K562 (cell line): ENCODE measurements around the gene ARHGEF9. TPM values are rescaled to one million over a fixed set of nuclear protein-coding genes. Genes with fewer than 3 reads are reported as not detected.

Source experiments
- ATAC-seq: fragments of 200-7000 bp; cut with Tn5 transposase; 3 replicates; pipeline ENCODE4 v1.9.1; 2020; ENCODE audit warnings: moderate library complexity
- BruUV-seq: library from RNA; stranded (reverse); fragments of 400-500 nt; replicated peaks from 2 replicates; lab custom pipeline; 2021; lab: Mats Ljungman, UMichigan
- CTCF ChIA-PET: fragments of 300-600 bp; formaldehyde crosslinking; extraction: SDS; loops from one replicate; lab custom pipeline; 2021; ENCODE audit warnings: low intra/inter-chr PET ratio; lab: Yijun Ruan, JAX
- POLR2A ChIA-PET: fragments of 300-600, 350-650 bp; sonication (Branson Sonifier 250); formaldehyde crosslinking; extraction: SDS; loops from one replicate; lab custom pipeline; 2021; ENCODE audit warnings: antibody characterized with exemption, inconsistent platforms; lab: Yijun Ruan, JAX
- DNase-seq, 4 experiments: peaks; one replicate each; pipeline versions ENCODE4 v3.0.0 to v3.0.0-alpha.2; 2011 to 2018; ENCODE audit warnings: low spot score in 3 of 4, mixed read lengths in 3 of 4; ENCODE audit errors: extremely low read depth in 1 of 4
- FAIRE-seq: peaks from 2 replicates; lab custom pipeline; 2011; peaks lifted over from hg19 to GRCh38; lab: Jason Lieb, UNC
- H2AFZ ChIP-seq: 2 replicates; pipeline ENCODE4 v1.6.0; 2011; ENCODE audit warnings: low read depth, low read length, control low read depth, inconsistent platforms
- H3K27ac ChIP-seq: fragments of 200-600 bp; 3 replicates; pipeline ENCODE4 v1.8.0; 2011; ENCODE audit warnings: low read depth, mild to moderate bottlenecking, control low read depth, inconsistent platforms, low read length, moderate library complexity, mixed read lengths; ENCODE audit errors: extremely low read depth
- H3K27me3 ChIP-seq, 2 experiments: fragments of 300-600 bp in 1 of 2; 2 replicates in 1 of 2; 3 replicates in 1 of 2; pipeline versions ENCODE4 v1.6.0 to v1.8.0; 2011; ENCODE audit warnings: inconsistent platforms in 2 of 2, low read length in 2 of 2, mild to moderate bottlenecking in 1 of 2, mixed read lengths in 1 of 2, moderate library complexity in 1 of 2; ENCODE audit not compliant: control insufficient read depth in 2 of 2, insufficient read depth in 2 of 2
- H3K36me3 ChIP-seq: fragments of 300-600 bp; 3 replicates; pipeline ENCODE4 v1.8.0; 2011; ENCODE audit warnings: mild to moderate bottlenecking, low read length, inconsistent platforms; ENCODE audit not compliant: control insufficient read depth, insufficient read depth
- H3K4me1 ChIP-seq, 2 experiments: fragments of 200-600 bp in 1 of 2; replicated peaks in 1 of 2; 2 replicates in 1 of 2; 3 replicates in 1 of 2; pipeline versions ENCODE4 v1.5.1 to v1.8.0; 2011; ENCODE audit warnings: inconsistent platforms in 2 of 2, low read length in 2 of 2, mild to moderate bottlenecking in 1 of 2, mixed read lengths in 1 of 2, moderate library complexity in 1 of 2; ENCODE audit not compliant: control insufficient read depth in 2 of 2, insufficient read depth in 2 of 2
- H3K4me2 ChIP-seq: 2 replicates; pipeline ENCODE4 v1.6.1; 2011; ENCODE audit warnings: low read length, control low read depth, inconsistent platforms, mixed read lengths; ENCODE audit not compliant: insufficient read depth
- H3K4me3 ChIP-seq: fragments of 200-600 bp; sonication (generic), shearing (Covaris generic); 2 replicates; pipeline ENCODE4 v1.5.1; 2016; ENCODE audit warnings: control low read depth, inconsistent platforms
- H3K79me2 ChIP-seq: fragments of 200-600 bp; 3 replicates; pipeline ENCODE4 v1.8.0; 2011; ENCODE audit warnings: low read length, inconsistent platforms; ENCODE audit not compliant: control insufficient read depth, insufficient read depth
- H3K9ac ChIP-seq, 2 experiments: 2 replicates each; pipeline versions ENCODE4 v1.6.0 to v1.6.1; 2011; ENCODE audit warnings: low read depth in 2 of 2, low read length in 2 of 2, control low read depth in 1 of 2, inconsistent platforms in 1 of 2, mild to moderate bottlenecking in 1 of 2, mixed read lengths in 1 of 2; ENCODE audit not compliant: insufficient read depth in 1 of 2
- H3K9me1 ChIP-seq: one replicate; pipeline ENCODE4 v1.6.0; 2011; ENCODE audit warnings: inconsistent platforms, mild to moderate bottlenecking, low read length, moderate library complexity; ENCODE audit not compliant: control insufficient read depth, insufficient read depth
- H3K9me3 ChIP-seq: replicated peaks from 2 replicates; pipeline ENCODE4 v1.5.1; 2011; ENCODE audit warnings: low read depth, low read length, inconsistent platforms; ENCODE audit not compliant: control insufficient read depth, insufficient read depth
- H4K20me1 ChIP-seq: replicated peaks from 2 replicates; pipeline ENCODE4 v1.6.1; 2011; ENCODE audit warnings: low read length, inconsistent platforms, mixed read lengths; ENCODE audit not compliant: control insufficient read depth, insufficient read depth
- E2F3 ChIP-seq: fragments of 250-450 bp; sonication (Bioruptor Pico); IDR thresholded peaks from 2 replicates; pipeline ENCODE4 v1.4.0; 2020; ENCODE audit warnings: mild to moderate bottlenecking
- NR2F6 ChIP-seq: fragments of 450-650 bp; formaldehyde crosslinking; IDR thresholded peaks from 2 replicates; pipeline ENCODE4 v1.4.0; 2020; ENCODE audit warnings: mild to moderate bottlenecking
- PHB2 ChIP-seq: fragments of 450-650 bp; IDR thresholded peaks from 2 replicates; pipeline ENCODE4 v1.6.1; 2017; ENCODE audit warnings: low read depth
- RBBP5 ChIP-seq: fragments of 200-600 bp; sonication (generic); IDR thresholded peaks from 2 replicates; pipeline ENCODE4 v1.6.1; 2012; ENCODE audit warnings: borderline replicate concordance, mild to moderate bottlenecking, low read length, control low read depth, inconsistent platforms; ENCODE audit not compliant: insufficient read depth, poor library complexity, severe bottlenecking
- SAFB2 ChIP-seq: fragments of 200-400 bp; formaldehyde crosslinking; IDR thresholded peaks from 2 replicates; pipeline ENCODE4 v1.6.1; 2018; ENCODE audit warnings: borderline replicate concordance, low read length, low read depth, moderate library complexity; ENCODE audit not compliant: severe bottlenecking
- ZBTB26 ChIP-seq: fragments of 450-650 bp; formaldehyde crosslinking; IDR thresholded peaks from 2 replicates; pipeline ENCODE4 v1.4.0; 2022; ENCODE audit warnings: missing genetic modification characterization
- in situ Hi-C: fragments of 300-500 bp; cut with MboI; formaldehyde crosslinking; loops from 4 replicates; pipeline ENCODE4 v1.15.0; 2018; ENCODE audit warnings: inconsistent platforms, mixed read lengths
- intact Hi-C: fragments of 100-400 bp; cut with micrococcal nuclease; formaldehyde crosslinking; loops from 2 replicates; pipeline ENCODE4 v1.14.2; 2022
- polyA plus RNA-seq, 8 experiments: library from polyadenylated mRNA; depleted of rRNA in 4 of 8; stranded (reverse) in 5 of 8; unstranded in 3 of 8; fragments of >200 nt; fragmentation: Nextera tagmentation in 2 of 8; fragmentation: Illumina TruSeq in 1 of 8; extraction: Ambion mirVana in 2 of 8; extraction: Trizol in 1 of 8; gene quantifications; 2 replicates each; pipeline versions ENCODE4 v1.2.1 to v1.2.3, GENCODE V29; 2011 to 2014; ENCODE audit warnings: inconsistent platforms in 1 of 8, missing spikeins in 1 of 8
- total RNA-seq, 7 experiments: library from RNA; depleted of rRNA in 6 of 7; stranded (reverse); fragments of >200 nt in 6 of 7; fragmentation: Illumina TruSeq in 2 of 7; extraction: Trizol in 2 of 7; gene quantifications; 2 replicates each; pipeline versions ENCODE4 v1.2.1 to v1.2.3, GENCODE V29; 2011 to 2021; ENCODE audit warnings: low replicate concordance in 1 of 7

Gene ARHGEF9
- total and polyA plus RNA-seq, 9 of the 15 experiments (the other 6 are each of a cell fraction or from before 2014, with no cell fraction given), result 0.09 to 0.24 (median 0.15) TPM; not detected in 2

- no peak for TF ChIP-seq RBBP5
- no peak for TF ChIP-seq NR2F6 (CRISPR knock-in tag)
These were observed 64.7 kb downstream of the ARHGEF9 start (continued) for GRCh38 chrX:63720293-63720692.

- no peak for FAIRE-seq
- no peak overlapping the region for H2AFZ ChIP-seq
- no peaks in the 10 kb centered on the region for H3K9me1 ChIP-seq
- in situ Hi-C loops, result no loop called here
- H3K9ac ChIP-seq, result no peak overlapping the region
- no peaks in the 10 kb centered on the region for H3K27me3 ChIP-seq
- no peak for TF ChIP-seq ZBTB26
- no peak for TF ChIP-seq E2F3
- TF ChIP-seq SAFB2, result no peak
- TF ChIP-seq PHB2, result no peak
- TF ChIP-seq, all 486 proteins: peak for 0
- CTCF ChIA-PET, result no interaction called here
- H3K4me3 ChIP-seq, result no peak overlapping the region
- POLR2A ChIA-PET, result no interaction called here
- intact Hi-C loops, result no loop called here
- H3K4me1 ChIP-seq, result no peaks in the 10 kb centered on the region
- no peak for DNase-seq
- no peak overlapping the region for H3K4me2 ChIP-seq
- no peak for ATAC-seq
- H3K36me3 ChIP-seq, result no peaks in the 10 kb centered on the region
- H3K27ac ChIP-seq, result no peak overlapping the region
- H4K20me1 ChIP-seq, result no peaks in the 10 kb centered on the region
- no peaks in the 10 kb centered on the region for H3K79me2 ChIP-seq
- H3K9me3 ChIP-seq, result no peaks in the 10 kb centered on the region
- BruUV-seq, result no TSS peak
These were observed 65.4 kb downstream of the ARHGEF9 start for GRCh38 chrX:63719633-63720032.
